Epithelial cell of proximal tubule (primary cell): Measurements from ENCODE around the gene TXN2. TPM values are rescaled to one million over a fixed set of nuclear protein-coding genes. Genes with fewer than 3 reads are reported as not detected.

Experiments used
- DNase-seq: peaks from one replicate; pipeline ENCODE4 v3.0.0-alpha.2; 2011; ENCODE audit warnings: low read depth
- H3K4me3 ChIP-seq: 2 replicates; pipeline ENCODE4 v1.5.1; 2011; ENCODE audit warnings: low read depth, mild to moderate bottlenecking, low read length
- total RNA-seq: library from RNA; depleted of rRNA; stranded (reverse); fragments of >200 nt; gene quantifications from 2 replicates; pipeline ENCODE4 v1.2.3, GENCODE V29; 2015
- TF ChIP-seq, protein P1 (sequence below): conservative IDR thresholded peaks from 2 replicates; pipeline ENCODE4 v1.5.1; 2012; ENCODE audit warnings: low read depth, mild to moderate bottlenecking, low read length

The TXN2 gene
- total RNA-seq, 1 donor from 2014 or later = 72.1 TPM

DNA sequence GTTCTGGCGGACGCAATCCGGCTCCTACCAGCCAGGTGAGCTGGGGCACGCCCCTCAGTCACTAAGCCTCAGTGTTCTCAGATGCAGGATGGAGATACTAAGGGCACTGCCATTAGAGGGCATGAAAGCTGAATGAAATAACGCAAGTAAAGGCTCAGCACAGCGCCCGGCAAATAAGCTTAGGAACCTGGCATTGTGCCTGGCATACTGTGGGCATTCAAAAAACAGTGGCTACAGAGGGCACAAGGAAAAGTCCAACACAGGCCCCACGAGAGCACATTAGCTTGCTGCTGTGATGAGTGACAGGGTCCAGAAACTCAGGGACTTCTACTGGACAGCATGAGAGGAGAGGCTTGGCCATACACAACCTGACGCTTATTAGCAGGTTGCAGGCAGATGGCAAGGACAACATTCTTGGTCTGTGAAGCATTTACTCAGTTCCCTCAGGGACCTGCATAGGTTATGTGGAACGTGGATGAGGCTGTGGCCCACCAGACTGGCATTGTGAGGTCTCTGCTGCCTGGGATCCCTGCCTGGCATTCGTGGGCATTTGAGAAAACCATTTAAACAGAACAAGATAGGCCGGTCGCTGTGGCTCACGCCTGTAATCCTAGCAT, 12.2 kb downstream of the TXN2 start:
- H3K4me3 ChIP-seq = no peak overlapping the region
- TF ChIP-seq, protein P1, sequence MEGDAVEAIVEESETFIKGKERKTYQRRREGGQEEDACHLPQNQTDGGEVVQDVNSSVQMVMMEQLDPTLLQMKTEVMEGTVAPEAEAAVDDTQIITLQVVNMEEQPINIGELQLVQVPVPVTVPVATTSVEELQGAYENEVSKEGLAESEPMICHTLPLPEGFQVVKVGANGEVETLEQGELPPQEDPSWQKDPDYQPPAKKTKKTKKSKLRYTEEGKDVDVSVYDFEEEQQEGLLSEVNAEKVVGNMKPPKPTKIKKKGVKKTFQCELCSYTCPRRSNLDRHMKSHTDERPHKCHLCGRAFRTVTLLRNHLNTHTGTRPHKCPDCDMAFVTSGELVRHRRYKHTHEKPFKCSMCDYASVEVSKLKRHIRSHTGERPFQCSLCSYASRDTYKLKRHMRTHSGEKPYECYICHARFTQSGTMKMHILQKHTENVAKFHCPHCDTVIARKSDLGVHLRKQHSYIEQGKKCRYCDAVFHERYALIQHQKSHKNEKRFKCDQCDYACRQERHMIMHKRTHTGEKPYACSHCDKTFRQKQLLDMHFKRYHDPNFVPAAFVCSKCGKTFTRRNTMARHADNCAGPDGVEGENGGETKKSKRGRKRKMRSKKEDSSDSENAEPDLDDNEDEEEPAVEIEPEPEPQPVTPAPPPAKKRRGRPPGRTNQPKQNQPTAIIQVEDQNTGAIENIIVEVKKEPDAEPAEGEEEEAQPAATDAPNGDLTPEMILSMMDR = no peak
- DNase-seq = no peak

DNA sequence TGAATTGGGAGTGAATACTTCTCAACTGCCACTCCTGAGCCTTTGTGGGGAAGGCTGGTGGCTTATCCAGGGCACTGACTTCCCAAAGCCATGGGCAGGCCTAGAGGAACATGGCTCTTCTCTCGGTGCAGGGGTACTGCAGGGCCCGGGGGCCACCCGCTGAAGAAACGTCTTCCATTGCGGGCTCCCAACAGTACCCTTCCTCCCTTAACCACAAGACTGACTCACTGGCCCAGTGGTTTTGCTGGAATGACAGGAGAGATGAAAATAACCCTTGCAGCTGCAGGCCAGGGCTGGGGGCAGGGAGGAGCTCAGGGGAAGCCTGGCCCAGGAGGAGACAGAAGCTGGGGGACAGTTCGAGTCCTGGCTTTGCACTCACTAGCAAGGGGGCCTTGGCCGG, 13.5 kb downstream of the TXN2 start:
- no peak overlapping the region for H3K4me3 ChIP-seq
- TF ChIP-seq, protein P1 = no peak
- DNase-seq = peak; percentile 56

DNA sequence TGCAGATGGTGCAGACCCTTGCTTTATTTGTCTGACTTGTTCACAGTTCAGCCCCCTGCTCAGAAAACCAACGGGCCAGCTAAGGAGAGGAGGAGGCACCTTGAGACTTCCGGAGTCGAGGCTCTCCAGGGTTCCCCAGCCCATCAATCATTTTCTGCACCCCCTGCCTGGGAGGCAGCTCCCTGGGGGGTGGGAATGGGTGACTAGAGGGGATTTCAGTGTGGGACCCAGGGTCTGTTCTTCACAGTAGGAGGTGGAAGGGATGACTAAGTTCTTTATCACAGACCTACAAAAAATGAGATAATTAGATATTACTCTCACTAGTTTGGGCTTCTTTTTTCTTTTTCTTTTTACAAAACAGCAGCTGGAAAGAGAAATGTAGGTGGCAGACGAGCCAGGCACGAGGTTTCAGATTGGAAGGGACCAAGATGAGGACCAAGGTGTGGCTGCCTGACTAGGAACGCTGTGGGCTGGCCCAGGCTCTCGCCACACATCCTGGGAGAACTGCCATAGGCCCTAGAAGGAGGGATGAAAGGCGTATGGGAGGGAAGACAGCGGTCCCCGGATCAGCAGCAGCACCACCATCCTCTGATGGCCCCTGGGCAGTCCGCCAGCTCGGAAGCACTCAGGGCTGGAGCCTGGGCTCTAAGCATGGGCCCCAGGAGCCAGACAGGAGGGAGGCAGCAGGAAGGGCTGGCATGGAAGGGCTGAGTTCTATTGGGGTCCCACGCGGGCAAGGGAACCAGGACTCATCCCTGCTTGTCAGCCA, 14.2 kb downstream of the TXN2 start:
- no peak for DNase-seq
- TF ChIP-seq, protein P1 = no peak
- no peak overlapping the region for H3K4me3 ChIP-seq

DNA sequence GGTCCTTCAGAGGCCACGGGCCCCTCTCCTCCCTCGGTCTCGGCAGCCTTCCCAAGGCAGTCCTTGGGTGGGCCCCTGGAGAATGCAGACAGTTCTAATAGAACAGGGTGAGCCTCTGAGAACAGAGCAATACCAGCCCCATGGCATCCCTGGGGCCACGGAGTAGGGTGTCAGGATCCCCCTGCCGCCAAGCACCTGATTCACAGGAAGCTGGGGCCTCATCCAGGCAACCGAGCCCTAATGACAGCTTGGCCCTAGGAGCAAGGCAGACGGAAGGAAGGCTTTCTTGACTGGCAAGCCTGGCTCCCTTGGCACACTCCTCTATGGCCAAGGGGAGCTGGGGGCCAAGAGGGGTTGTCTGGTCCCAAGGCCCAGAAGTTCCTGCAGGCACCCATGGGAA, 15.2 kb downstream of the TXN2 start:
- TF ChIP-seq, protein P1 = no peak
- DNase-seq = no peak
- no peak overlapping the region for H3K4me3 ChIP-seq

DNA sequence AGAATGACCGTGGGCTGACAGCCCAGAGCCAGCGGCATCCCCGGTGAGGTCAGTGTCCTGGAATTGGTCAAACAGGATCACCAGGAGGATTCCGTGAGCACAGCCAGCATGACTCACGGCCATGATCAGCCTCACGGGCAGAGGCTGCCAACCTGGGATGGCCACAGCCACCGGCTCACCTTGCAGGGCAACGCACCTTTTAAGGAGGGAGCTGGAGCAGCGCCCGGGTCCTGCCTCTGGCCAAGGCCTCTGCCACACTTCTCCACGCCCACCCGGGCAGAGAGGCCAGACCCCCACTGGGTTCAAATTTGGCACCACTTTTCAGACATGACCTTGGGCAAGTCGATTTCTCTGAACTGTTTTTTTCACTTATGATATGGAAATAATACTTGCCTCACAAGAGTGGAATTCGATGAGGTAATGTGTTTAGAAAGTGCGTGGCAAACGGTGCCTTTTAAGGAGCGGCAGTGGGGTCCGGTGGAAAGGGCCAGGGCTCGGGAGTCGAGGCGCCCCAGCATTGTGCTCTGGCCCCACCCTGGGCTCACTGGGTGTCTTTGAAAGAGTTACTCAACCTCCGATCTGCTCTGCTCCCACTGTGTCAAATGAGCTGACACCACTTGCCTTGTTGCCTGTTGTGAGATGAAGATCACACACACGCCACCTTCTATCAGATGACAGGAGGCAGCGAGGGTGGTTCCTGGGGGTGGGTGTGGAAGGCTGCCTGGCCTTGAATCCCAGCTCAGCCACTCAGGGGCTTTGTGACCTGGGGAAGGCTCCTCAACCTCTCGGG, 16.0 kb downstream of the TXN2 start:
- DNase-seq = peak; percentile 82
- H3K4me3 ChIP-seq = no peak overlapping the region

DNA sequence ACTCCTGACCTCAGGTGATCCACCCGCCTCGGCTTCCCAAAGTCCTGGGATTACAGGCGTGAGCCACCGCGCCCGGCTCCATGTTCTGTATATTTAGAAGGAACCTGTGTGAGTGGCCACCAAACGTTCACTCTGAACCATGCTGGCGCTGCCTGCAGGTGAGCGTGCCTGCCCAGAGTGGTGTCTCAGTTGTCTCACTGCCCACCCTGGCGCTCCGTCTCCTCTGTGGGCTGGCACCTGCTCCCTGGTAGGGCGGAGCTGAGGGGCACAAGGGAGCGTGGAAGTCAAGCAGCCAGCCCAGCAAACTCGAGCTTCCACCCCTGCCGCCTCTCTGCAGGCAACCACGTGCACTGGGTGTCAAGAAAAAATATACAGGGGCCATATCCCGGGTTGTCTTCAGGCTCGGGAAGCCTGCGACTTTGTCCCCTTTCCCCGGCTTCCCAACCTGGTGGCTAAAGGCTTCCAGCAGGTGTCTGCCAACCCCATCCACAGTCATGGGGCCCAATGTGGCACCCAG, 16.7 kb downstream of the TXN2 start:
- TF ChIP-seq, protein P1 = no peak
- no peak for DNase-seq
- no peak overlapping the region for H3K4me3 ChIP-seq

More for the DNA sequence above, 16.0 kb downstream of the TXN2 start:
- TF ChIP-seq, protein P1 = no peak
